Right ventricle myocardium inferior (tissue), 1 donor: ENCODE results near the gene PBX1. TPM values are rescaled to one million over a fixed set of nuclear protein-coding genes. Genes with fewer than 3 reads are reported as not detected.
"Not testable (repeated sequence)": the region's sequence is repeated elsewhere in the genome, so short reads cannot be mapped to it uniquely, and the experiment has no call there.

ENCODE experiments used
- ATAC-seq: fragments of 200-7000 bp; cut with Tn5 transposase; one replicate; pipeline ENCODE4 v1.9.1; 2020; ENCODE audit warnings: mild to moderate bottlenecking, moderate library complexity
- DNase-seq: peaks from one replicate; pipeline ENCODE4 v3.0.0; 2021; ENCODE audit errors: missing footprints
- intact Hi-C: fragments of 100-400 bp; cut with DNase I; formaldehyde crosslinking; loops from one replicate; pipeline ENCODE4 v1.11.0; 2022
- total RNA-seq: library from RNA; stranded (reverse); fragmentation: NEBNext Ultra II Directional; extraction: Animal tissue kit (Norgen Biotek cat#: 25700); gene quantifications from one replicate; pipeline ENCODE4 v1.2.1, GENCODE V29; 2021
- donor health status: DM: no; HTN: yes; CAD: no; lungs with severe emphysema.

PBX1 gene
- total RNA-seq, 1 donor from 2014 or later = 78.8 TPM

DNA sequence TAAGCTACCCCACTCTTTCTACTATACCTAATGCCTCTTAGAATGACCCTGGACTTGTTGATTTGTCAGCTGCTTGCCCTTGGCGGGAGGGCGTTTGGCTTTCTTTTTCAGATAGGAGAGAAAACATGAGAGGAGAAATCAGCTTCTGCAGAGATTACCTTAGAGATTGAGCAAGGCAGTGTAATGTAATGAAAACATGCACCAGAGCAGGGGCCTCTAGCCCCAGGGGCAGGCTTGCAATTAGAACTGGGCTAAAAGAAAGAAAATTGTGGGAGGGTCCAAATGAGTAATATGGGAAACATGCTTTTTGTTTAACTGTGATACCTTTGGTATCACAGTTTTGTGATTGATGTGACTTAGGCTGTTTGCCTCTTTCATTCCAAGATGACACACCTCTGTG, 89.7 kb downstream of the PBX1 start:
- intact Hi-C loops = no loop called here
- no peak for DNase-seq
- peak; percentile 17 for ATAC-seq

DNA sequence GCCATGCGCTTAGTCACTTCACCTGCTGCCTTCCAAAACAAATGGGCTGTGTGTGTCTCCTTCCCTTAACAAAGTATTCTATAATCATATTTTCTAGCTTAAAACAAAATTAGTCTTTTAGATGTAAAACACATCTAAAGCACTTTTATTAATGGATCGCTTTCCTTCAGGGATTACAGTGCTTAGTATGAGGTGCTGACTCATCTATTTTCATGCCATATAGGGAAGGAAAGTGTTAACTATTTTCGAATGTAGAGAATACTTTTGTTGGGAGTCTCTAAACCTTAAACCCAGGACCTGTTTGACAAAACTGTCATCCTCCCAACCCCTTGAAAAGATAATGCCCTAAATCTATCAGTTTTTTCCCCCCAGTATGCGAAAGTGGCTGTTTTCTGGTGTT, 90.2 kb downstream of the PBX1 start:
- DNase-seq (no peak), ATAC-seq (no peak)
- intact Hi-C loops = no loop called here

DNA sequence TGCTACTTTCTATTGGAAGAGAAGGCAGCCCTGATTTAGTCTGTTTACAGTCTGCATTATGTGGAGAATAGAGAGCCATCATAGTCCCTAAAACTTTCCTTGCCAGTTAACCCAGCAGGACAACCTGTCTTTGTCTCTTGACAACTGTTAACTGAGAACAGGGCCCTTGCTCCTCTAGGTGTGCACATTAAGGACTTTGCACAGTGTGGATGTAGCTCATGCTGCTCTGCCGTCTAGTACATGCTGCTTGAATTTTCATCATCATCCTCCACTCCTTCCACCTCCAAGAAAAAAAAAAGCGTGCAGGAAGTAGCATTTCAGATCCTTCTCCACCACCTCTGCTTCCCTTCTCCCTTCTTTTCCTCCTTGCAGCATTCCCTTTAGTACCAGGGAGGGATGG, 91.5 kb downstream of the PBX1 start:
- intact Hi-C loops = no loop called here
- no peak for DNase-seq
- no peak for ATAC-seq

DNA sequence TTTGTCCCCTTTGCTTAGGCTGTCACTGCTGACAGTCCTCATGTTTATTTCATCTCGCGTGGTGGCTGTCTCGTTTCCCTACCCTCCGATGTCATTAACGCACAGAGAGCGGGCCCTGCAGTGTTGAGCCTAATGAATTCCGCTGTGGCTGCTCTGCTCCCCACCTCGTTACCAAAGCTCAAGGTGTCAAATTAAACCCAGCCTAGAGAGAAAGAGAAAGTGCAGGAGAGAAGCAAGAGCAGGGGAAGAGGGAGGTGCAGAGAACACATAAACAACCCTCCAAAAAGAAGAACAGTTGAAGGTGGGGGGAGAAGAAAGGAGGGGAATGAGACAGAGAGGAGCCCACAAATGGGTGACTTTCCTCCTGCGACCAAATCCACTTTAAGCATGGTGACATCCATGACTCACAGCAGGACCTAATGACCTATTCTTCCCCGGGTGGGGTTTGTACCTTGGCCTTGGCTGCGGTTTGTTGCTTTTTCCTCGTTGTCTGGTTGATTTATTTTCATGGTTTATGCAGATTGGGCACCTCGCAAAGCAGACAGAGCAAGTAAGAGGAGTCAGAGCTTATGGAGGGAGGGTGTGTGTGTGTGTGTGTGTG, 92.5 kb downstream of the PBX1 start:
- ATAC-seq (no peak), DNase-seq (no peak)
- intact Hi-C loops = no loop called here

DNA sequence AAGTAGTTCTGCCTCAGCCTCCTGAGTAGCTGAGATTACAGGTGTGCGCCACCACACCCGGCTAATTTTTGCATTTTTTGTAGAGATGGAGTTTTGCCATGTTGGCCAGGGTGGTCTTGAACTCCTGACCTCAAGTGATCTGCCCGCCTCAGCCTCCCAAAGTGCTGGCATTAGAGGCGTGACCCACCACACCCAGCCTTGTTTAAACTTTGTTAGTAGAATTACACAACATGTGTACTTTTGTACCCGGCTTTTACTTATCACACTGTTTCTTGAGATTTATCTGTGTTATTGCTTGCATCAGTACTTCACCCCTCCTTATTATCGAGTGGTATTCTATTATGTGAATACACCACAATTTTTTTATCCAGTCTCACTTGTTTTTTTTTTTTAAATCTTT, 94.0 kb downstream of the PBX1 start:
- DNase-seq, ATAC-seq, intact Hi-C loops: not testable (repeated sequence)

DNA sequence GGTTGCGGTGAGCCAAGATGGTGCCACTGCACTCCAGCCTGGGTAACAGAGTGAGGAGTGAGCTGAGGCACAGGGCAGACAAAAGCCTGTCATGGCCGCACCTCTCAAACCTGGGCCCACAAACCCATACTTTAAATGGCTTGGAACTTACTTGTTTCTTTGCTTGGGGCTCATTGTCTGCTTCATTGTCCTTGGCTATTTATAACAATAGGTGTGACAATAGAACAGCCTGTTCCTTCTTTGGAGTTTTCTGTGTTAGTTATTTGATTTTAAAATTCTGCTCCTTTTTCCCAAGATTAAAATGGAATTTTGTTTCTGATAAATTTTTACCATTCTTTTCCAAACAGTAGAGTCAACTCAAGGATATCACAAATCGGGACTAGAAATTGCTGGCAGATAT, 94.7 kb downstream of the PBX1 start:
- DNase-seq (no peak), ATAC-seq (no peak)
- intact Hi-C loops = no loop called here

DNA sequence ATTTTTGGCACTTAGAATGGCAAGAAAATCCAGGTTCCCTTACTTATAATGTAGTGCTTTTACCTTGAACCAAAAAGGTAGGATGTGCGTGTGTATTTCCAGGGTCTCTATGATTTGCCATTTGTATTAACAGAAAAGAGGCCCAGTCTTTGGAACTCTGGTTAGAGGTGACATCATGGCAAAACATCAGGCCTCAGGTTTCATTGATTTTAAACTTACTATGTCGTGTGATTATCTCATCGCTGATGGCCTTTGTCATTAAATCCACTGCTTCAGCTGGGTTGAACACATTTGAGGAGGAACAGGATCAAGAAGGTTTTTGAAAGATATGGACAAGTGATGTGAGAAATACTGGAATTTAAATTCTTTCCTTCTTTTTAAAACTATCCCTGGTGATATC, 95.2 kb downstream of the PBX1 start:
- no peak for ATAC-seq
- no peak for DNase-seq
- intact Hi-C loops = no loop called here

DNA sequence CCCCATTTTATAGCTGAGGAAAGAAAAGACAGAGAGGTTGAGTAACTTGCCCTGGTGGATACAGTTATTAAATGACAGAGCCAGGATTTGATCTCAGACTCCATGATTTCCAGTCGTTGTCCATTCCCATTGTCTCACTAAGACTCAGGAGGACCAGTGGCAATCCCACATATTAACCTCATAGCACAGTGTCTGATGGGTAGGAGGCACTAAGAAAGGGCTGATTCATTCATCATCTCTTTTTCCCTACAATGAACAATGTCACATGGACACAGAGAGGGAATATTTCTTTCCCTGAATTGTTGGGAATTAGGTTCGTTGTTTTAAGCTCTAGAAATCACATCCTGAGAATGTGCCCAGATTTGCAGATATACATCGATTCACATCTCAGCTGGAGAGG, 99.9 kb downstream of the PBX1 start:
- no peak for ATAC-seq
- intact Hi-C loops = no loop called here
- no peak for DNase-seq

DNA sequence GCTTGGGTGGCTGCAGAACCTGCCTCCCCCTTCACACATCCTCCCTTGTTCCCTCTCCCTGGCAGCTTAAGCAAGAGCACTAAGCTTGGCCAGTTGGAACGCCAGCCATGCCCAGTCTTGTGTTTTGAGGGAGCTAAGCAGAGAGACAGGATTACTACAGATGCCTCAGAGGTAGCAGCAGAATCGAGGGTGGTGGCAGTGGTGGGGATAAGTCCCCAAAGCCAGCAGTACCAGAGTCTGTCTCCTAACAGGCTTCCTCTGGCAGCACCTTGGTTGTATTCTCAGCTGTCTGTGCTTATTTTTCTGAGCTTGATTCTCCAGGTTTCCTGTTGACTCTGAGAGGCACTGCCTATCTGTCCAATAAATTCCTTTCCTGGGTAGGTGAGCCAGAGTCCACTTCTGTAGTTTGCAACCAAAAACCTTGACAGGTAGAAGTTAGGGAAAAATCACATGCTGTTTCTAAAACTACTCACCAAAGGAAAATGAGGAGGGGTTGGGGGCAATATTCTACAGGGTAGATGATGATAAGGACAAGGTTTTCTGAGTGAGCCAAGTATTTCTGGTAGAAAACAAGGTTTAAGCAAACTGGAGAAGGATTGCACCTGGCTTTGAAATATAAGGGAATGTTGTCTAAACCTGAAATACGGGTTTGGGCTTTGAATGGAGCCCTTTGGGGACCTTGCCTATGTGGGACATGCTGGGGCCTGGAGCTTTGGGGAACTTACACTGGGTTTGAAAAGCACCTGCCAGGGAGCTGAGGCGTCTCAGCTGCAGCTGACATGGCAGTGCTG, 100.8 kb downstream of the PBX1 start:
- intact Hi-C loops = no loop called here
- no peak for DNase-seq
- ATAC-seq = peak; percentile 48

DNA sequence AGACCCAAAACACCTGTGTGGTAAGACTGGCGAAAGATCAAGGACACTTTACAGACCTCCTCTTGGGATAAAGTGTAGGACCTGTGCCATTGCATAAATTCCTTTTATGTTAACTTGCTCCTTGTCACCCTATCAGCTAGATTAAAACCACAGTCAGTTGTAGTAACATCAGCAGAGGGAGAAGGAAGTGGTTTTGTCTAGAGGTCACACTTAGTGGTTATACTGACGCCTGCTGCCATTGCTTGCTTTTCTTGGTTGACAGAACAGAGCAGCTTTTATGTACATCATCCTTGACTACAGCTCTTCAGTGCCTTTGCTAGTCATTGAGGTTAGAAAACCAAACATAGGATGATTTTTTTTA, 101.4 kb downstream of the PBX1 start:
- ATAC-seq = peak; percentile 30

DNA sequence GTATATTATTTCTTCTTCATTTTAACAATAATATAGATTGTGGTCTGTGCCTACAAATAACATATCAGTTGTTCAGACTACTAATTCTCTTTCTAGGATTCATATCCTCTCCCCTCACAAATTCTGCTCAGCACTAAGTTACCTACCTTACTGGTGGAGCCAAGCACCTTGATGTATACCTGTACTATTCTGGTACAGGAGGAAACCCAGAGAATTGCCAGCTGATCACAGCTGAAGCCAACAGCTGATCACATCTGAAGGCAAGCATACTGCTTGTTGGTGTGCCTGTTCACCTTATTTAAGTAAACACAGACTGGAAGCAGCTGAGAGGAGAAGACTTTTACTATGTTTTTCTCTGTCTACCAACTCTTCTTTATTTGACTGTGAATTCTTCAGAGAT, 101.8 kb downstream of the PBX1 start:
- no peak for ATAC-seq
- intact Hi-C loops = no loop called here

More for the DNA sequence above, 101.4 kb downstream of the PBX1 start:
- DNase-seq = no peak
- intact Hi-C loops = no loop called here

DNA sequence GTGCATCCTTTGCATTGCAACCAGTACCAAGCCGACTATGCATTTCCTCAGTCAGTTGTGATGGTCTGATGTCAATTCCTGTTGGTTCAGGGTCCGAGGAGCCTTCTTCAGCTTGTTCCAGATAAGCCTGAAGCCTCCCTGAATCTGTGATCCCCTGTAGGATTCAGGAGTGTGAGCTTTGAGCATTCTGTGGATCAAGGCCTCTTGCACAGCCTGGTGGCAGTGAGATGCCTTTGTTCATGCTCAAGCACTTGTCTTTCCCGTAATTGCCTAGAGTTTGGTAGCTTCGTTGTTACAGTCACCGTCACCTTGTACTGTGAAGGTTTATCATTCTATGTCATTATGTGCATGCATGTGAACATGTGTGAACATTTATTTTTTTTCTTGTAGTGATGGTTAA, 103.5 kb downstream of the PBX1 start:
- DNase-seq = no peak
- ATAC-seq = no peak
- intact Hi-C loops = no loop called here

More for the DNA sequence above, 101.8 kb downstream of the PBX1 start:
- DNase-seq = no peak

DNA sequence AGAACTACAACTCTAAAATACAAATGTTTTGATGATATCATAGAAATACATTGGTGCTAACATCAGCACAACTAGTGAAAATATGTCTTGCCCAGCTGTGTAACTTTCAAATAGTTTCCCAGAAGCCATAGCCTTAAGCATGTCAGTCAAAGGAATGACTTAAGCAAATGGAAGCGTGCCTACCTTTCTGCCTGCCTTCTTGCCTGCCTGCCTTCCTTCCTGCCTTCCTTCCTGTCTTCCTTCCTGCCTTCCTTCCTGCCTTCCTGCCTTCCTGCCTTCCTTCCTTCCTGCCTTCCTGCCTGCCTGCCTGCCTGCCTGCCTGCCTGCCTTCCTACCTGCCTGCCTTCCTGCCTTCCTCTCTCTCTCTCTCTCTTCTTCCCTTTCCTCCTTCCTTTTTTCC, 104.0 kb downstream of the PBX1 start:
- intact Hi-C loops = no loop called here
- DNase-seq (no peak), ATAC-seq (no peak)

DNA sequence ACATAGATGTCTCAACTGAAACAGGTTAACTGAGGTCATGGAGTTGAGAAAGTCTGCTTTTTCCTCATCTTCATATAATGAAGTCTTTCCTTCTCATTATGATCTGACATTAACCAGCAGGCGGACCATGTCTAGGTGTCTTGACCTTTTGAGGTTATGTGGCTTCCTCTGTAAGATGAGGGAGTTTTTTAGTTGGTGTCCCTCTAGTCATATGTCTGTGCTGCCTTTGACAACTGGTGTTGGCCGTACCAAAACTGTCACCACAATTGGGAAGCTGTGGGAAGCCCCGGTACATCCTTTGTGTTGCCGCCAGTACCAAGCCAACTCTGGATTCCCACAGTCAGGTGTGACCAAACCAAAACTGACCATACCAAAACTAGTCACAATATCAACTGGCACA, 105.1 kb downstream of the PBX1 start:
- DNase-seq = no peak
- ATAC-seq = no peak
- intact Hi-C loops = no loop called here

DNA sequence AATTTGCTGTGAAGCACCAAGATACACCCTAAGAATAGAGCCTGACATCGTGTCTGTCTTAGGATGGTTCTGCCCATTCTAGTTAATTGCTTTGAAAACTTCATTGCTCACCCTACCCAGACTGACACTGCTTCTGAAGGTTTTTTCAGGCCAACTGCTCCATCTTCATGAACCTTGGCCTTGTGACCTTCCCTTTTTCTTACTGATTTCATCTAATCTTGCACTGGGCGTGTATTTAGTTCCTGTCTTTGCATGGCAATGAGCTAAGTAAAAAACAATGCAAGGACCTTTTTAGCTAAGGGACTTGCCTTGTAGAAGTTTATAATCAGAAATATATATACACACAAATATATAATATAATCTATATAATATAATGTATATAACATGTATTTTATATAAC, 108.0 kb downstream of the PBX1 start:
- intact Hi-C loops = no loop called here
- DNase-seq = no peak
- ATAC-seq = no peak

DNA sequence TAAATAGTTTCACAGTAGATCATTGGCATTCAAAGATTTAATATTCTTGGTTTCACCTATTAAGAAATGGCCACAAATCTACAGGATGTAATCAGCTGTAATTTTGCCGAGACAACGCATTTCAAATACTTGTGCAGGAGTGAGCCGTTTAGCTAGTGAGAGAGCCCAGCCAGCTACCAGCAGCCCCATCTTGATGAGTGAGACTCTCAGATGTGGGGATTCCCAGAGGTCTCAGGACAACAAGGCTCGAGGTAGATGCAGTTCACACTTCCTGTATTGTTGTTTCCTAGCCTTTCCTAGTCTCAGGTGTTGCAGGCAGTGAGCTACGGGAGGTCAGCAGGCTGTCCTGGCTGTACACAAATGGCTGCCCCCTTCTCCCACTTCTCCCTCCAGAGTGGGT, 108.6 kb downstream of the PBX1 start:
- no peak for ATAC-seq
- DNase-seq = no peak
- intact Hi-C loops = no loop called here

DNA sequence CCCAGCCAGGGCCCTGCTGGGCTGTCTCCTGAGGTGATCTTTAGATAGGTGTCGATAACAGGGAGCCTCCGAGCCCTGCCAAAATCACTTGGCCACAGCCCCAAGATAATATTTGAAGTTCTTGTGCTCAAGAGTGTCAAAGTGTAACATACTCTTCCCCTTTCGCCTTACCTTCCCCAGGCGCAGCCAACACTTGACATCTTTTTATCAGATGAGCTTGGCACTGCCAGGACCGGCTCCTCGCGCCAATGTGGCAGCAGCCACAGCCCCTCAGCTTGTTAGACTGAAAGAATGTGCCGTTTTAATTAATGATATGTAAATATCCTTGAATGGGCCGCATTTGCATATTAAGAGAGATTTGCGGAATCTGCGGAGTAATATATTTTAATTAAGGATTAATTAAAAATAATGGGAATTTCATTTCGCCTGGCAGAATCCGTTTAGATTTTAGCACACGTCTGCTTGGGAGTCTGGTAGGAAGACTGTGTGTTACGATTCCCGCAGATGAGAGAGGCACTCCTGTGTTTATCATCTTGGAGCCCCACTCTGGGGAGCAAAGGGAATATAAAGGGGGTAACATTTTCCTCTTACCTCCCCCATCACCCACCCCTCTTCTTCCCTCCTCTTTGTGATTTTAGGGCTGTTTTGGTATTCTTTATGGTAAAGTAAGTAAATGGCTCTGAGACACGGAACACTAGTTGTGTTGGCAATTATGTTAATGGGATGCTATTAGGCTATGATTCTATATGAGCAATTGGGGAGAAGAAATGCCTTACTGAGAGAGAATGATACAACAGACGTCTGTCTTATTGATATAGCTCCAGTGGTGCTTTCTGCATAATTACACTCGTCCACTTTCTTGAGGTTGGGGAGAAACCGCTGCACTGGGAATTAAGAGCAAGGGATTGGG, 109.8 kb downstream of the PBX1 start:
- intact Hi-C loops = no loop called here
- DNase-seq = no peak
- ATAC-seq = no peak

DNA sequence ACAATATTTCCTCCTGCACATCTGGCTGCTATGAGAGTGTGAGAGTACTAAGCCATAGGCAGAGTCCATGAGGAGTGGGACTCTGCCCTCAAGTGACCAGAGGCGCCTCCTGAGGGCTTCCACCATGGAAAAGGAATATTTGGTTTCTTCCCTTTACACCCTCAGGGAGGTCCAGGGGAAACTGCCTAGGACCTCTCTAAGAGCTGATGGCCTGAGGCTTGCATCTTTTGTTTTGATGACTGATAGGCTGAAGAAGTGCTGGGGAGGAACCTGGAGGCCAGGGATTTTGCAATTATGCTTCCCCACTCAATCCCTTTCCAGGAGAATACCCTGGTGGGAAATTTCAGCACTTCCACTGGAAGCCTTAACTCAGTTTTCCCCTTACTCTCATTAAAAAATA, 111.0 kb downstream of the PBX1 start:
- ATAC-seq (peak; percentile 15), DNase-seq (no peak)
- intact Hi-C loops = no loop called here

DNA sequence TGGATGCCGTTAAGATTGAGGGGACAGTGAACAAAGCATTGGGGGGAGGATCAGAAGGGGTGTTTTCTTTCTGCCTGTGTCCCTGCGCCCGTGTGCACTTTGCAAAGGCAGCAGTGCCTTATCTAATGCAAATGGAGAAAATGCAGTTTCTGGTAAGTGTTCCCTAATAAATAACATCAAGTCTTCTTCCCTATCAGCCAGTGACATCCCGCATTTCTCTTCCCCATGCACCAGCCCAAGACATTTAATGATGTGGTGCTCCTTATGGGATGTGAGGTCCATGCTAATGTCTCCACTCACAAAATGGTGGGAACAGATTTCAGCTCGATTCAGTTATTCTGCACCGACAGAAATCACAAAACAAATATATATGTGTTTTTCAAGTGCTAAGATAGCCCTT, 111.8 kb downstream of the PBX1 start:
- no peak for DNase-seq
- intact Hi-C loops = no loop called here
- no peak for ATAC-seq
